Stimulated activated CD4-positive, alpha-beta T cell treated with anti-CD3 and anti-CD28 coated beads, Interleukin-4, amount 100 ng/mL, for 48 hours (primary cell): Measurements from ENCODE around the gene TMEM14A.
"Not testable (repeated sequence)": the region's sequence is repeated elsewhere in the genome, so short reads cannot be mapped to it uniquely, and the experiment has no call there.

Experiments used
- DNase-seq, 2 donors: peaks; one replicate each; pipeline ENCODE4 v3.0.0-alpha.2; 2020; ENCODE audit warnings: low read depth in 2 of 2

The TMEM14A gene

GRCh38 chr6:52657870-52658269 lies 13.0 kb upstream of the TMEM14A start:
- DNase-seq, result no peak

- DNase-seq, result no peak
Measured at GRCh38 chr6:52661551-52661950, 9.4 kb upstream of the TMEM14A start.

- DNase-seq, result no peak
Measured at GRCh38 chr6:52662031-52662430, 8.9 kb upstream of the TMEM14A start.

DNA sequence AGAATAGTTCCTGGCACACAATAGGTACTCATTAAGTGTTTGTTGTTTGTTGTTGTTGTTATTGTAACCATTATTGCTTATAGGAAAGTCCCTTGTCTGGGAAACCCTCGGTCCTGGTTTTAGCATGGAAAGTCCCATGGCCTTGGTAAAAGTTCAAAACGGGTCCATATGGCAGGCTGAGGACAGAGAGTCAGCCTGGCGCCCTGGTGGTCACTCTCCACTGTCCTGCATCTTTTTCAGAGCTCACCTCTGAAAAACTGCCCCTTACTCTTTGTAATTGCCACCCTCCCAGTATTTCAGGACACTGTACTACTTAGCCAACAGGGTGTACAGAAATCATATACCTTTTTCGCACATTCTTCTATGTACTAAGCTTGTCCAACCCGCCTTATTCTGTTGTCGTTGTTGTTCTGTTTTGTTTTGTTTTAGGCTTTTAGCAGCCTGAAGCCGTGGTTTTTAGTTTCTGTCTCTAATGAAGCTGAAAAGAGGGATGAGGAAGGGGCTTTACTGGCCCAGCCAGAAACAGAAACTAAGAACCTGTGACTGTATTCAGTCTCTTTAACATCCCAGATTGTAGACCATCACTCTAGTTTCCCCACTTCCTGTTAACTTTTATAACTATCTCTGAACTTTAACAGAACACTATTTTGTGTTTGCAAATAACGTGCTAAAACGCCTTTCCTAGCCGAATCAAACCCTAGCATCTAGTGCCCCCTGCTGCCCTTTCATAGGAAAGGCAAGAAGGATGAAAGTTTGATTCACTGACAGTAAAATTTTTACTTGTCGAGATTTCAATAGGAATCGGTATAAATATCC lies 7.6 kb upstream of the TMEM14A start:
- peak; percentile 32 to 36 for DNase-seq

GRCh38 chr6:52663936-52664185 lies 7.1 kb upstream of the TMEM14A start:
- no peak for DNase-seq

DNA sequence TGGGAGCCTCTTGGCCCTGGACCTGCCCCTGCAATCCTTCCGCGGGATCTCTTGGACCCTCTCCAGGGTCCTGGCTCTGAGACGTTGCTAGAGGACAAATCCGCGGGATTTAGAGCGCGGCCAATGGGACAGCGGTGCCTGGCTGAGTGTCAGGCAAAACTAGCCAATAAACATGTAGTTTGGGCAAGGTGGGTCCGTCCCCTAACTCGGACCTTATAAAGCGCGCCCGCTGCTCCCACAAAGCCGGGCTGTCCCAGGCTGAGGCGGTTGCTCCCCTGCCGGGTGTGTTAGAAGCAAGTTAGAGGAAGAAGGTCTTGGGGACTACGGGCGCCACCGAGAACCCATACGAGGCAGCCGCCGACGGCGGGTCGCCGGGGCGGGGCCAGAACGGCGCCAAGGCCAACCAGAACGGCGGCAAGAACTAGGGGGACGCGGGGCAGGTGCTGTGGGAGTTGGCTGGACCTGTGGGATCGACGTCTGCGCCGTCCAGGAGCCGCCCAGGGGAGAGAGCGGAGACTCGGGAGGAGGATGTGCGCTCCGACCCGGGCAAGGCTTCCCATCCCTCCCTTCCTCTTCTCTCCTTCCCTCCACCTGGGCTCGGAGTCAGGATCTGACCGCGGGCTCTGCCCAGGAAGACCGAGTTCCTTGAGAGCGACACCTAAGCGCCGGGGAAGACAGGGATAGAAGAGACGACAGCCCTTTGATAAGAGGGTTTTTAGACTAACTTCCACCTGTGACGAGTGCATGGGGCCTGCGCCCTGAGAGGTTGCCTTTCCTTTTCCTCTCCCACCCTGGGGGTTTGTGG lies 6.5 kb upstream of the TMEM14A start:
- peak; percentile 56 to 62 for DNase-seq

- no peak for DNase-seq
Measured at GRCh38 chr6:52664991-52665686, 5.8 kb upstream of the TMEM14A start.

GRCh38 chr6:52666071-52666470 lies 4.8 kb upstream of the TMEM14A start:
- DNase-seq, result no peak

DNA sequence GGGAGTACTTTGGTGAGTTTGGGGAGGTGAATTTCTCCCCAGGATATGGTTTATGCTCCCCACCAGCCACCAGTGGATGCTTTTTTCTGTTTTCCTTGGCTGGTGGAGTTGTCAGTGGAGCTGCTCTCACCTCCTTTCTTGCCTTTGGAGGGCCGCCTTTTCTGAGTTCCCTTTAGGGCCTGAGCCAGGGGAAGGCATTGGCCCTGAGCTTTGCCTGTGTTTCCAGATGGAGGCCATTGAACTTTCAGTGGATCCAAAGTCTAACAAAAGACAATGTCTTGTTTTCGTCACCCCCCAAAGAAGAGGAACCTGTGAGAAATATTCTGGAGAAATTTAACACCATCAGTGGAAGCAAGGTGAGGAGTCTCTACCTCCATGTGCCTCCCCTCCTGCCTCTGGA lies 4.4 kb upstream of the TMEM14A start:
- DNase-seq, result no peak

DNA sequence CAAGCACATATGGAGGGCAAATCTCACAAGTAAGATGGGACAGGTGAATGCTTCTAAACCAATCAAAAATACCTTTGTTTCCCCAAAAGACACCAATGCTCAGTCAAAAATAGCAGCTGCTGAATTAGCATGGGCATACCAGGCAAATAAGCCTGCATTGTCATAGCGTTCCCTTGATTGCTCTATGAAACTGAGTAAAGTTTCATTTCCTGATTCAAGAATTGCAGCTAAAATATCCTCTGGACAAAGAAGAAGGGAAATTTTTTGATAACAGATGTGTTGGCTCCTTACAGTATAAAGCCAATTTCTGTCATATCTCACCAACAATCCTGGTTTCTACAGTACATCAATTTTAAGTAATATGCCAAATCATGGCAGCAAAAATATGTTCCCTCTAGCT lies 3.3 kb upstream of the TMEM14A start:
- no peak for DNase-seq

- no peak for DNase-seq
Measured at GRCh38 chr6:52671676-52672075, 763 bp downstream of the TMEM14A start.

- DNase-seq, result no peak
Measured at GRCh38 chr6:52672412-52673025, 1.6 kb downstream of the TMEM14A start.

DNA sequence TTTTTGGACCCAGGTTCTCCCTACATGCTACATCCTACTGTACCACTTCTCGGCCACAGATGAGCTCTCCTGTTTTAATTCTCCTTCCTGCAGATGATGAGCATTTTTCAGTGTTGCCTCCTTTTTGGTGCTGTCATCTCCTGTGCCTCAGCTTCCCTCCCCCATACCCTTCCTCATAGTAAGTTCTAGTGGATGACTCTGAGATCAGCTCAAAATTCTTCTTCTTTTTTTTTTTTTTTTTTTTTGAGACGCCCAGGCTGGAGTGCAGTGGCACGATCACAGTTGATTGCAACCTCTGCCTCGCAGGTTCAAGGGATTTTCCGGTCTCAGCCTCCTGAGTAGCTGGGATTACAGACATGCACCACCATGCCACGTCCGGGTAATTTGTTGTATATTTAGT lies 3.8 kb downstream of the TMEM14A start:
- no peak for DNase-seq

- DNase-seq, result no peak
Measured at GRCh38 chr6:52675372-52675771, 4.5 kb downstream of the TMEM14A start.

GRCh38 chr6:52676631-52677030 lies 5.7 kb downstream of the TMEM14A start:
- DNase-seq, result not testable (repeated sequence)

- no peak for DNase-seq
Measured at GRCh38 chr6:52681416-52681815, 10.5 kb downstream of the TMEM14A start.

GRCh38 chr6:52686878-52687699 lies 16.2 kb downstream of the TMEM14A start:
- no peak for DNase-seq

DNA sequence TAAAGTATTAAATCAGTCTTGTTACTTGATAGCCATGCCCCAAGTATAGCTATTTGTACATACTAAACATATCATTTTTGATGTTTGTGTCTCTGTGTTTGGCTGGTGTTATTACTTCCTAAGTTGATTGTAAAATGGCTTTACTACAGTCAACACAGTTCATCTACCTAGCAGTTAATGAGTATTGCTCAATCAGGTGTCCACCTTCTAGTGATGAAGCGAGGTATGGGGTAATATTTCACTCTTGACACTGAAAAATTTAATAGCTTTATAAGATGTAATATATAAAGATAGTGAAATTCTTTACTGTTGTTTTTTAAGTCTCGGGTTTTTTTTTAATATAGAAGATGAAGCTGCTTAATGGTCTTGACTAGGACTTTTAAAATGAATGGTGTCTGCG lies 18.9 kb downstream of the TMEM14A start:
- DNase-seq, result no peak

DNA sequence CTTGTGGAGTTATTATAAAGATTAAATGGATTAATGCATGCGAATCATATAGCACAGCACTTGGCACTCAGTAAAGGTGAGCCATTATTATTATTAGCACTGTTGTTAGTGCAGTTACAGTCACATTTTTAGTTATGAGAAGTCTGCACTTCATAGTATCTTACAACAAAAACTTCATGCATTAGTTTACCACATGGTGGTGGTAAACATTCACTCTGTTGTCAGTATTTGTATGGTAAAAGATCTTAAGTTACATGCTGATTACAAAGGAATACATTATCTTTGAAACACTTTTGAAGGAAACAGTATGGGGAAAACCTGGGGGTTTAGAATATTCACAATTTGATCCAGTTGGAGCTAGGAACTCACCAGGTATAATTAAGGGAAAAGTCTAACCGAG lies 20.8 kb downstream of the TMEM14A start:
- no peak for DNase-seq

GRCh38 chr6:52693773-52694172 lies 22.9 kb downstream of the TMEM14A start:
- no peak for DNase-seq

- DNase-seq, result no peak
Measured at GRCh38 chr6:52694404-52694803, 23.5 kb downstream of the TMEM14A start.
